Lung (tissue), 12 donors: Measurements from ENCODE around the gene MYH6. TPM values are rescaled to one million over a fixed set of nuclear protein-coding genes. Genes with fewer than 3 reads are reported as not detected.

ENCODE experiments used
- ATAC-seq: fragments of 200-7000 bp; cut with Tn5 transposase; one replicate; pipeline ENCODE4 v1.9.1; 2020; ENCODE audit warnings: moderate number of reproducible peaks; ENCODE audit not compliant: insufficient read depth, low FRiP score
- DNase-seq, 3 donors: peaks; one replicate each; pipeline ENCODE4 v3.0.0-alpha.2; 2013 to 2017
- H3K27ac ChIP-seq, 2 donors: one replicate each; pipeline ENCODE4 v1.5.1; 2013; ENCODE audit warnings: mild to moderate bottlenecking in 2 of 2, moderate library complexity in 2 of 2, control low read depth in 1 of 2, inconsistent platforms in 1 of 2, low read depth in 1 of 2, low read length in 1 of 2
- H3K27me3 ChIP-seq, 3 donors: one replicate each; pipeline ENCODE4 v1.5.1; 2013; ENCODE audit warnings: low read length in 2 of 3; ENCODE audit not compliant: control insufficient read depth in 3 of 3, insufficient read depth in 3 of 3
- H3K36me3 ChIP-seq, 4 donors: one replicate each; pipeline ENCODE4 v1.5.1; 2013; ENCODE audit warnings: low read length in 4 of 4, mild to moderate bottlenecking in 1 of 4, moderate library complexity in 1 of 4; ENCODE audit not compliant: control insufficient read depth in 4 of 4, insufficient read depth in 4 of 4
- H3K4me1 ChIP-seq, 5 donors: one replicate each; pipeline ENCODE4 v1.5.1; 2013; ENCODE audit warnings: low read length in 5 of 5, mild to moderate bottlenecking in 2 of 5, moderate library complexity in 1 of 5; ENCODE audit not compliant: control insufficient read depth in 5 of 5, insufficient read depth in 5 of 5
- H3K4me3 ChIP-seq: one replicate; pipeline ENCODE4 v1.5.1; 2013; ENCODE audit warnings: mild to moderate bottlenecking, control low read depth, moderate library complexity
- H3K9ac ChIP-seq, 2 donors: one replicate each; pipeline ENCODE4 v1.5.1; 2013; ENCODE audit warnings: low read length in 2 of 2, control low read depth in 1 of 2; ENCODE audit not compliant: insufficient read depth in 1 of 2
- H3K9me3 ChIP-seq, 4 donors: one replicate each; pipeline ENCODE4 v1.5.1; 2013; ENCODE audit warnings: low read length in 3 of 4, mild to moderate bottlenecking in 1 of 4, moderate library complexity in 1 of 4; ENCODE audit not compliant: control insufficient read depth in 4 of 4, insufficient read depth in 3 of 4
- CTCF ChIP-seq: IDR thresholded peaks from 2 replicates; pipeline ENCODE4 v1.5.1; 2012; ENCODE audit warnings: mild to moderate bottlenecking; ENCODE audit errors: control extremely low read depth, extremely low read depth
- WGBS, 2 donors: extraction: QIAGEN DNeasy Blood & Tissue Kit; methylation state at CpG; one replicate each; pipeline ENCODE4 v1.1.7; 2013; 5-methylcytosine and 5-hydroxymethylcytosine counted together
- polyA plus RNA-seq, 2 donors: library from polyadenylated mRNA; stranded (reverse); fragments of 200-250 nt; gene quantifications; one replicate each; pipeline ENCODE4 v1.2.1, GENCODE V29; 2013
- total RNA-seq, 2 donors: library from RNA; depleted of rRNA in 1 of 2; stranded (reverse); fragments of >200 nt in 1 of 2; gene quantifications; one replicate each; pipeline ENCODE4 v1.2.1, GENCODE V29; 2014 to 2021
- donor health status: control.
- donor health status: control.
- donor health status: Bipolar disorder and iron deficiency.
- donor health status: healthy.
- donor health status: DM: yes; HTN: yes; CAD: no.

MYH6 gene
- total and polyA plus RNA-seq, 4 donors: 0.25 to 7.1 (median 0.28) TPM; not detected in 1

- H3K27ac ChIP-seq: no peak overlapping the region
Measured at GRCh38 chr14:23377198-23377550, 30.9 kb downstream of the MYH6 start.

GRCh38 chr14:23376482-23377197 lies 31.4 kb downstream of the MYH6 start, which contains the start of gene CMTM5:
Gene CMTM5 (plus strand): TSS chr14:23377046. CDS start chr14:23377252, 206 bp downstream.
- no peak within 1 kb of the TSS for H3K4me3 ChIP-seq

More at GRCh38 chr14:23377198-23377550, 30.9 kb downstream of the MYH6 start:
- 59 to 81% methylated on average over 11 of the region's 11 CpGs for WGBS, 2 donors
- H3K9ac ChIP-seq: no peak overlapping the region
- no peaks in the 10 kb centered on the region for H3K27me3 ChIP-seq
- H3K4me1 ChIP-seq: peaks cover 0 to 12% (median 0%) of the 10 kb centered on the region in 5 donors
- TF ChIP-seq CTCF: no peak
- no peaks in the 10 kb centered on the region for H3K36me3 ChIP-seq
- H3K9me3 ChIP-seq: no peaks in the 10 kb centered on the region
- ATAC-seq: no peak
- no peak for DNase-seq
- no peak overlapping the region for H3K4me3 ChIP-seq

GRCh38 chr14:23375527-23376251 lies 32.4 kb downstream of the MYH6 start:
- H3K4me3 ChIP-seq: no peak overlapping the region
- 86 to 89% methylated on average over 21 of the region's 21 CpGs for WGBS, 2 donors
- no peaks in the 10 kb centered on the region for H3K27me3 ChIP-seq
- no peak overlapping the region for H3K9ac ChIP-seq
- H3K9me3 ChIP-seq: no peaks in the 10 kb centered on the region
- ATAC-seq: no peak
- H3K4me1 ChIP-seq: peaks cover 0 to 12% (median 0%) of the 10 kb centered on the region in 5 donors
- TF ChIP-seq CTCF: no peak
- no peaks in the 10 kb centered on the region for H3K36me3 ChIP-seq
- H3K27ac ChIP-seq: no peak overlapping the region
- no peak for DNase-seq

More at GRCh38 chr14:23376482-23377197, 31.4 kb downstream of the MYH6 start, which contains the start of gene CMTM5:
- ATAC-seq: no peak
- Histone ChIP-seq H3K9ac (peak within 1 kb of the TSS in 1 of 2 donors; percentile 5), H3K36me3 (no peaks in the 10 kb centered on the region), H3K4me1 (peaks cover 0 to 12% (median 0%) of the 10 kb centered on the region in 5 donors), H3K27me3 (no peaks in the 10 kb centered on the region), H3K9me3 (no peaks in the 10 kb centered on the region), H3K27ac (no peak within 1 kb of the TSS)
- DNase-seq: peak; percentile 44 to 75 (median 61)
- WGBS, 2 donors: 59 to 70% methylated on average over 13 of the region's 13 CpGs
- TF ChIP-seq CTCF: no peak
